Mucosa of descending colon (tissue), 3 donors: ENCODE data around the gene ZNF70. TPM values are rescaled to one million over a fixed set of nuclear protein-coding genes. Genes with fewer than 3 reads are reported as not detected.

Experiments used
- ATAC-seq: fragments of 200-7000 bp; cut with Tn5 transposase; one replicate; pipeline ENCODE4 v1.9.1; 2020; ENCODE audit warnings: mild to moderate bottlenecking, moderate library complexity
- DNase-seq, 3 donors: peaks; one replicate each; pipeline ENCODE4 v3.0.0-alpha.2; 2020
- H3K36me3 ChIP-seq: fragments of 200-600 bp; one replicate; pipeline ENCODE4 v1.8.0; 2021; ENCODE audit warnings: low read depth, mild to moderate bottlenecking
- H3K4me1 ChIP-seq: fragments of 200-600 bp; one replicate; pipeline ENCODE4 v1.8.0; 2021; ENCODE audit warnings: low read depth, mild to moderate bottlenecking
- H3K4me3 ChIP-seq: fragments of 200-600 bp; one replicate; pipeline ENCODE4 v1.8.0; 2021; ENCODE audit warnings: mild to moderate bottlenecking
- H3K9me3 ChIP-seq: fragments of 200-600 bp; one replicate; pipeline ENCODE4 v1.8.0; 2021; ENCODE audit warnings: mild to moderate bottlenecking
- intact Hi-C, 2 donors: fragments of 100-400 bp; cut with DNase I in 1 of 2; cut with micrococcal nuclease in 1 of 2; formaldehyde crosslinking; loops; one replicate each; pipeline versions ENCODE4 v1.11.0 to v1.11.1; 2022; cut with DNase I, micrococcal nuclease
- total RNA-seq, 3 donors: library from RNA; stranded (reverse); fragmentation: NEBNext Ultra II Directional in 2 of 3; extraction: Animal tissue kit (Norgen Biotek cat#: 25700) in 2 of 3; gene quantifications; one replicate each; pipeline versions ENCODE4 v1.2.1 to v1.2.4, GENCODE V29; 2021 to 2023
- TF ChIP-seq, protein P1 (sequence below): fragments of 200-600 bp; IDR thresholded peaks from one replicate; pipeline ENCODE4 v1.8.0; 2022; ENCODE audit warnings: antibody characterized with exemption, mild to moderate bottlenecking
- donor health status: DM: no; HTN: no; CAD: no; lungs with moderate emphysema.
- donor health status: DM: no; HTN: no; CAD: no.
- donor health status: DM: no; HTN: yes; CAD: no.

The ZNF70 gene
- total RNA-seq, 3 donors from 2014 or later = 3.4 to 7.5 (median 3.7) TPM

- ATAC-seq = no peak
- intact Hi-C loops = no loop called here
- Histone ChIP-seq H3K36me3 (no peaks in the 10 kb centered on the region), H3K9me3 (no peaks in the 10 kb centered on the region), H3K4me1 (peaks cover 11% of the 10 kb centered on the region), H3K4me3 (no peak within 1 kb of the TSS)
- no peak for DNase-seq
- TF ChIP-seq, protein P1, sequence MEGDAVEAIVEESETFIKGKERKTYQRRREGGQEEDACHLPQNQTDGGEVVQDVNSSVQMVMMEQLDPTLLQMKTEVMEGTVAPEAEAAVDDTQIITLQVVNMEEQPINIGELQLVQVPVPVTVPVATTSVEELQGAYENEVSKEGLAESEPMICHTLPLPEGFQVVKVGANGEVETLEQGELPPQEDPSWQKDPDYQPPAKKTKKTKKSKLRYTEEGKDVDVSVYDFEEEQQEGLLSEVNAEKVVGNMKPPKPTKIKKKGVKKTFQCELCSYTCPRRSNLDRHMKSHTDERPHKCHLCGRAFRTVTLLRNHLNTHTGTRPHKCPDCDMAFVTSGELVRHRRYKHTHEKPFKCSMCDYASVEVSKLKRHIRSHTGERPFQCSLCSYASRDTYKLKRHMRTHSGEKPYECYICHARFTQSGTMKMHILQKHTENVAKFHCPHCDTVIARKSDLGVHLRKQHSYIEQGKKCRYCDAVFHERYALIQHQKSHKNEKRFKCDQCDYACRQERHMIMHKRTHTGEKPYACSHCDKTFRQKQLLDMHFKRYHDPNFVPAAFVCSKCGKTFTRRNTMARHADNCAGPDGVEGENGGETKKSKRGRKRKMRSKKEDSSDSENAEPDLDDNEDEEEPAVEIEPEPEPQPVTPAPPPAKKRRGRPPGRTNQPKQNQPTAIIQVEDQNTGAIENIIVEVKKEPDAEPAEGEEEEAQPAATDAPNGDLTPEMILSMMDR = no peak
These were observed 3.5 kb upstream of the ZNF70 start, which contains the start of gene VPREB3 for GRCh38 chr22:23754220-23754919. Gene VPREB3 (minus strand): TSS chr22:23754425. CDS start chr22:23754363, 62 bp downstream.

GRCh38 chr22:23753385-23753784, 2.5 kb upstream of the ZNF70 start:
- H3K9me3 ChIP-seq = no peaks in the 10 kb centered on the region
- H3K4me1 ChIP-seq = peaks cover 11% of the 10 kb centered on the region
- no peak for DNase-seq
- TF ChIP-seq, protein P1 = no peak
- H3K36me3 ChIP-seq = no peaks in the 10 kb centered on the region
- intact Hi-C loops = no loop called here
- no peak for ATAC-seq
- H3K4me3 ChIP-seq = no peak overlapping the region

DNA sequence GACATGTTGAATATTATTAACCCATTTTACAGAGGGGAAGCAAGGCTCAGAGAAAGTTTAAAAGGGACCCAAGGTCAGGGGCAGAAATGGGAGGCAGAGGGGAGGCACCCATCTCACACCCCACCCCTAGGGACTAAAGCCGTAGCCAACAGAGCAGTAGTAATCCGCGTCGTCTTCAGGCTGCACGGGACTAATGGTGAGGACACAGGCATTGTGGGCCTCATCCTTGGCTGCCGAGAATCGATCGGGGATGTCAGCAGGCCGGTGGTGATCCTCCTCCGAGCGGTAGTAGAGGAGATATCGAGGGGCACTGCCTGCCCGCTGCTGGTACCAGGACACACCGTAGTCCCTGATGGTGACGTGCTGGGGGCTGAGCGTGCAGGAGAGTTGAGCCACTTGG, 1.8 kb upstream of the ZNF70 start:
- H3K4me1 ChIP-seq = peaks cover 11% of the 10 kb centered on the region
- TF ChIP-seq, protein P1 = no peak
- no peak overlapping the region for H3K4me3 ChIP-seq
- ATAC-seq (no peak), DNase-seq (no peak)
- H3K36me3 ChIP-seq = no peaks in the 10 kb centered on the region
- H3K9me3 ChIP-seq = no peaks in the 10 kb centered on the region
- intact Hi-C loops = no loop called here

- H3K4me1 ChIP-seq = peaks cover 11% of the 10 kb centered on the region
- intact Hi-C loops = no loop called here
- no peaks in the 10 kb centered on the region for H3K36me3 ChIP-seq
- ATAC-seq = peak; percentile 4
- TF ChIP-seq, protein P1 = no peak
- no peak overlapping the region for H3K4me3 ChIP-seq
- H3K9me3 ChIP-seq = no peaks in the 10 kb centered on the region
- DNase-seq = peak in 1 of 3 donors; percentile 73
These were observed 1.3 kb upstream of the ZNF70 start for GRCh38 chr22:23752090-23752691.

DNA sequence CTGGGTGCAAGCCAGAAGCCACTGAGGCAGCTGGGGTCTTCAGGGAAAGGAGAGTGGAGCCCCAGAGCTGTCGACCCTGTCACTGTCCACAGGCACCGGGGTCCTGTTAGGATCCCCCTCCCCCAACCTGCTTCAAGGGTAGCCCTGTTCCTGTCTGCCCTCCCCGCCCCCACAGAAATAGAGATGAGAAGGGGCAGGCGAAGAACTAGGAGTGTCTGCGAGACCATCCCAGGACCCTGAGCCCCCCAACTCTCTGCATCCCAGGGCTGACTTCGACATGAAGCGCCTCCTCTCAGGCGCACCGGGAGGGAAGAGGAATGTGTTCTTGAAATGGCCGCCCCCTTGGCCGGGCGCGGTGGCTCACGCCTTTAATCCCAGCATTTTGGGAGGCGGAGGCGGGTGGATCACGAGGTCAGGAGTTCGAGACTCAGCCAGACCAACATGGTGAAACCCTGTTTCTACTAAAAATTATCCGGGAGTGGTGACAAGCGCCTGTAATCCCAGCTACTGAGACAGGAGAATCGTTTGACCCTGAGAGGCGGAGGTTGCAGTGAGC, 607 bp upstream of the ZNF70 start:
- DNase-seq = peak; percentile 62 to 69 (median 62)
- peak overlapping the region; percentile 46 for H3K4me3 ChIP-seq
- peak; percentile 41 for ATAC-seq
- TF ChIP-seq, protein P1 = no peak
- H3K4me1 ChIP-seq = peaks cover 11% of the 10 kb centered on the region
- H3K36me3 ChIP-seq = no peaks in the 10 kb centered on the region
- intact Hi-C loops = no loop called here
- H3K9me3 ChIP-seq = no peaks in the 10 kb centered on the region
